Activated CD4-positive, CD25-positive, alpha-beta regulatory T cell treated with anti-CD3 and anti-CD28 coated beads, Interleukin-2, amount 50 U/mL, for 24 hours (primary cell): ENCODE data around the gene RPS6KB1.
"Not testable (repeated sequence)": the region's sequence is repeated elsewhere in the genome, so short reads cannot be mapped to it uniquely, and the experiment has no call there.

ENCODE experiments used
- ATAC-seq, 2 donors: fragments of 150-1000 bp; cut with Tn5 transposase; one replicate each; pipeline ENCODE4 v1.10.0; 2021; ENCODE audit warnings: mild to moderate bottlenecking in 1 of 2, moderate library complexity in 1 of 2

Gene RPS6KB1

GRCh38 chr17:59946433-59946832 is 53.5 kb downstream of the RPS6KB1 start:
- ATAC-seq = not testable (repeated sequence)

DNA sequence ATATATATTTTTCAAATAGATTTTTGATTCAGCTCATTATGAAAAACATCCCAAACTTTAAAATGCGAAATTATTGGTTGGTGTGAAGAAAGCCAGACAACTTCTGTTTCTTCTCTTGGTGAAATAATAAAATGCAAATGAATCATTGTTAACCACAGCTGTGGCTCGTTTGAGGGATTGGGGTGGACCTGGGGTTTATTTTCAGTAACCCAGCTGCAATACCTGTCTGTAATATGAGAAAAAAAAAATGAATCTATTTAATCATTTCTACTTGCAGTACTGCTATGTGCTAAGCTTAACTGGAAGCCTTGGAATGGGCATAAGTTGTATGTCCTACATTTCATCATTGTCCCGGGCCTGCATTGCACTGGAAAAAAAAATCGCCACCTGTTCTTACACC is 54.4 kb downstream of the RPS6KB1 start:
- ATAC-seq = peak; percentile 32 to 67

DNA sequence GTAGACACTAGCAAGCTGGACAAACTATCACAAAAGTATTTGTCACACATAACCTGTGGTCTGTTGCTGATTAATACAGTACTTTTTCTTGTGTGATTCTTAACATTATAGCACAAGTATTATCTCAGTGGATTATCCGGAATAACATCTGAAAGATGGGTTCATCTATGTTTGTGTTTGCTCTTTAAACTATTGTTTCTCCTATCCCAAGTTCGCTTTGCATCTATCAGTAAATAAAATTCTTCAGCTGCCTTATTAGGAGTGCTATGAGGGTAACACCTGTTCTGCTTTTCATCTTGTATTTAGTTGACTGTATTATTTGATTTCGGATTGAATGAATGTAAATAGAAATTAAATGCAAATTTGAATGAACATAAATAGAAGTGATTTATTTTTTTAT is 57.1 kb downstream of the RPS6KB1 start:
- ATAC-seq = no peak

- no peak for ATAC-seq
Measured at GRCh38 chr17:59954856-59955255, 61.9 kb downstream of the RPS6KB1 start.

DNA sequence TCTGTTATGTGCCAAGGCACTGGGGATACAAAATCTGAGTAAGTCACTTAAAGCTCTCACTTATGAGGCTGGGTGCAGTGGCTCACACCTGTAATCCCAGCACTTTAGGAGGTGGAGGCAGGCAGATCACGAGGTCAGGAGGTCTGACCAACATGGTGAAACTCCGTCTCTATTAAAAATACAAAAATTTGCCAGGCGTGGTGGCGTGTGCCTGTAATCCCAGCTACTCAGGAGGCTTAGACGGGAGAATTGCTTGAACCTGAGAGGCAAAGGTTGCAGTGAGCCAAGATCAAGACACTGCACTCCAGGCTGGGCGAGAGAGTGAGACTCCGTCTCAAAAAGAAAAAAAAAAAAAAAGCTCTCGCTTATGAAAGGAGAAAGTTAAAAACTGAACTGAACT is 66.7 kb downstream of the RPS6KB1 start:
- ATAC-seq = not testable (repeated sequence)

DNA sequence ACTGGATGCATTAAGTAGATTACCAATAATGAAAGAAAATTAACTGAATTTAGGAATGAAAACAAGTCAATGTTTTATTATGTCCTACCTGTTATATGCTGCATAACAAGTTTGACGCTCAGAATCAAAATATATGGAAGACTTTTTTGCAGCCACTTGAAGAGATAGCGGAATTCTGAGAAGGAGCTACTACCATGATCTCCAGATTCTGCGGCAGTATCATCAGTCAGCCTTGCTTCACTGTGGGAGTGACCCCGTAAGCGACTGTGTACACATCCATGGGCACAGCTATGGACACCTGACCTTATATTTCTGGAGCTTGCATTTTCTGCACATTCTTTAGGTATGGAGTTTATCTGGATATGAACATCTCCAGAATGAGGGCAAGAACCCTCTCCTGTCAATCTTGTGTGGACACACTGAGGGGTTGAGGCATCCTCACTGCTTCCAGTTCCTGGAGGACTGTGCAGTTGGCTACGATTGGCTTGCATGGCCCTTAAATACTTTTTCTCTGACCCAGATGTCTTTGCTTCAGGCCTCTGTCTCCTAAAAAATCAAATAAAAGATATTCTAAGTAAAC is 69.9 kb downstream of the RPS6KB1 start:
- no peak for ATAC-seq

GRCh38 chr17:59963738-59964481 is 71.0 kb downstream of the RPS6KB1 start:
- ATAC-seq = peak; percentile 59 to 60

DNA sequence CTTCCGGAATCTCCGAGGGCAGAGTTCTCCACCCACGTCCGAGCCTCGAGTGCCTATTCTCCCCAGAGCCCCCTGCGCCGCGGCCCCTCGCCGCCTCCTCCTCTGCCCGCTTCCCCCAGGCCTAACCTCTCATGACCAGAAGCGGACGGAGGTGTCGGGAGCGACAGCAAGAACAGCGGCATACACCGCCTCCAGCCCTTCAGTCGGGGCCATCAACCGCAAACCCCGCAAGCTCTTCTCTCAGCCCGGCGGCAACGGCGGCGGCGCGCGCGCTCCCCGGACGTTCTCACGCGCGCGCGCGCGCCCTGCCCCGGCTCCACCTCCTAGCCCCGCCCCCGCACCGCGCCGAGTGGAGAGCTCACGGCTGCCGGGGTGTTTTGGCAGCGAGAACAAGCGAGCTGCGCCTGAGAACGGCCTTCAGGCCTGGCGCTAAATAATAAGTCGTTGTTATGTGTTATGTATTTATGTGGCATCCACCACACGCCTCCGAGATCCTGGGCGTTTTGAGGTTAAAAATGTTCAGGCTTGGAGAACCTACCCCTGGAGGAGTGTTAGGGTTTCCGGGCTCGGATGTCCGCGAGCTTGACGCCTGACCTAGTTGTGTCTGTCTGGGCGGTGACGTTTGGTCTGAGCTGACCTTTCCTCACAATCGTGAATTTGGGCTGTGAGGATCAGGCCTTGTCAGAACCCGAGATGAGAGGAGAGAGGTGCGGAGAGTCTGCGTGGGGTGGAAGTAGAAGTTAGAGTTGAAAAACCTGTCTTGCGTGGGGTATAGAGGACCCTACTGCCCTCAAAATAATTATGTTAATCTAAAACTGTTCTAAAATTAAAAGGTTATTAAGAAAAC is 71.8 kb downstream of the RPS6KB1 start, which contains the start of gene RNFT1:
Gene RNFT1, minus strand, starts transcription at position 259 of the 847 bp plus-strand sequence. Its CDS starts 77 bp downstream, at position 182.
- ATAC-seq = peak; percentile 81 to 83

GRCh38 chr17:59971771-59972170 is 78.8 kb downstream of the RPS6KB1 start:
- ATAC-seq = not testable (repeated sequence)

DNA sequence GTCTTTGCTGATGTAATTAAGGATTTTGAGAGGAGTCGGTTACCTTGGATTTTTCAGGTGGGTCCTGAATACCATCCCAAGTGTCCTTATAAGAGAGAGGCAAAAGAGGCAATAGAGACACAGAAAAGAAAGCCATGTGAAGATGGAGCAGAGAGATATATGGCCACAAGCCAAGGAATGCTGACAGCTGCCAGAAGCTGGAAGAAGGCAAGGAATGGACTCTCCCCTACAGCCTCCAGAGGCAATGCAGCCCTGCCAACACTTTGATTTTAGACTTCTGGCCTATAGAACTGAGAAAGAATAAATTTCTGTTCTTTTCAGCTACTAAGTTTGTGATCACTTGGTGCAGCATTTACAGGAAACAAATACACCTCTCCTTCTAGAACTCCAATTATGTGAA is 79.9 kb downstream of the RPS6KB1 start:
- no peak for ATAC-seq

GRCh38 chr17:59973483-59973882 is 80.6 kb downstream of the RPS6KB1 start:
- not testable (repeated sequence) for ATAC-seq

DNA sequence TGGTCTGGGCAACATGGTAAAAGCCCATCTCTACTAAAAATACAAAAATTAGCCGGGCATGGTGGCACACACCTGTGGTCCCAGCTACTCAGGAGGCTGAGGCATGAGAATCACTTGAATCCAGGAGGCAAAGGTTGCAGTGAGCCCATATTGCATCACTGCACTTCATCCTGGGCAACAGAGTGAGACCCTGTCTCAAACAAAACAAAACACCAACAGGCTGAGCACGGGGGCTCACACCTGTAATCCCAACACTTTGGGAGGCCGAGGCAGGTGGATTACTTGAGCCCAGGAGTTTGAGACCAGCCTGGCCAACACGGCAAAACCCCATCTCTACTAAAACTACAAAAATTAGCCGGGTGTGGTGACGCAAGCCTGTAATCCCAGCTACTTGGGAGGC is 82.2 kb downstream of the RPS6KB1 start:
- ATAC-seq = not testable (repeated sequence)

- not testable (repeated sequence) for ATAC-seq
Measured at GRCh38 chr17:59996608-59997007, 103.7 kb downstream of the RPS6KB1 start.
